ENCODE results near the gene DRC3.

DRC3 gene

DNA sequence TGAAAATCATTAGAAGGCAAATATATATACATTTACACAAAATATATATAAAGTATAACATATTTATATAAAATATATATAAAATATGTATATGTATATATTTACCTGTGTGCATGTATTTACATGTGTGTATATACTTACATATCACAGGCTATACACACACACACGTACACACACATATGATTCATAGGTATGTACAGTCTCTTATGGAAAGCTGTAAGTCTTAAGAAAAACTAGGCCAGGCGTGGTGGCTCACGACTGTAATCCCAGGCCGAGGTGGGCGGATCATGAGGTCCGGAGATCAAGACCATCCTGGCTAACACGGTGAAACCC is 15.1 kb upstream of the DRC3 start:
- TF ChIP-seq TAF1 (IDR thresholded peaks at IDR 0.05; ENCODE audit: borderline replicate concordance, low read depth, low read length), result no peak
- no peak for TF ChIP-seq POLR2A (IDR thresholded peaks at IDR 0.05; ENCODE audit: low read depth, low read length)
- TF ChIP-seq POLR2AphosphoS5 (IDR thresholded peaks at IDR 0.05; ENCODE audit: low read depth, low read length), result no peak
- FAIRE-seq (no peak), DNase-seq (ENCODE audit: insufficient read length) (no peak)

GRCh38 chr17:17958982-17959381 is 13.7 kb upstream of the DRC3 start:
- TF ChIP-seq POLR2A (IDR thresholded peaks at IDR 0.05; ENCODE audit: low read depth, low read length) (no peak), POLR2AphosphoS5 (IDR thresholded peaks at IDR 0.05; ENCODE audit: low read depth, low read length) (no peak), TAF1 (IDR thresholded peaks at IDR 0.05; ENCODE audit: borderline replicate concordance, low read depth, low read length) (no peak)
- DNase-seq (ENCODE audit: insufficient read length) (no peak), FAIRE-seq (peak; percentile 38)

GRCh38 chr17:17959520-17960361 is 12.9 kb upstream of the DRC3 start:
- DNase-seq (ENCODE audit: insufficient read length) (no peak), FAIRE-seq (peak; percentile 80)
- no peak for TF ChIP-seq TAF1 (IDR thresholded peaks at IDR 0.05; ENCODE audit: borderline replicate concordance, low read depth, low read length)
- TF ChIP-seq POLR2AphosphoS5 (IDR thresholded peaks at IDR 0.05; ENCODE audit: low read depth, low read length), result no peak
- TF ChIP-seq POLR2A (IDR thresholded peaks at IDR 0.05; ENCODE audit: low read depth, low read length), result no peak

DNA sequence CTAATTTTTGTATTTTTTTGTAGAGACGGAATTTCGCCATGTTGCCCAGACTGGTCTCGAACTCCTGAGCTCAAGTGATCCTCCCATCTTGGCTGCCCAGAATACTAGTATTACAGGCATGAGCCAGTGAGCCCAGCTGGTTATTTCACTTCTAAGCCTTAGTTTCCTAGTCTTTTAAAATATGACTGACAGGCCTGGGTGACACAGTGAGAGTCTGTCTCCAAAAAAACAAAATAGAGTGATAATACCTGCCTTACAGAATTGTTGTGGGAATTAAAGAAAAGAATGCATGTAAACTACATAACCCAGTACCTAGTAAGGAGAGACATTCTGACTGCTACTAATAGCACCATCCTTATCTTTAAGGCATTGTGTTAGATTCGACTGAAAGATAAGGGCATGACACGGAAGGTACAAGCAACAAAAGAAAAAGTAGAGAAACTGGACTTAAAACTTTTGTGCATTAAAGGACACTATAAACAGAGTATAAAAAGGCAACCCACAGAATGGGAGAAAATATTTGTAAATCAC is 12.1 kb upstream of the DRC3 start:
- no peak for FAIRE-seq
- TF ChIP-seq POLR2A (IDR thresholded peaks at IDR 0.05; ENCODE audit: low read depth, low read length) (no peak), POLR2AphosphoS5 (IDR thresholded peaks at IDR 0.05; ENCODE audit: low read depth, low read length) (no peak), TAF1 (IDR thresholded peaks at IDR 0.05; ENCODE audit: borderline replicate concordance, low read depth, low read length) (no peak)

GRCh38 chr17:17963066-17963465 is 9.6 kb upstream of the DRC3 start:
- no peak for FAIRE-seq
- DNase-seq (ENCODE audit: insufficient read length), result no peak
- no peak for TF ChIP-seq POLR2AphosphoS5 (IDR thresholded peaks at IDR 0.05; ENCODE audit: low read depth, low read length)
- TF ChIP-seq POLR2A (IDR thresholded peaks at IDR 0.05; ENCODE audit: low read depth, low read length), result no peak
- no peak for TF ChIP-seq TAF1 (IDR thresholded peaks at IDR 0.05; ENCODE audit: borderline replicate concordance, low read depth, low read length)

More for the DNA sequence above, 12.1 kb upstream of the DRC3 start:
- no peak for DNase-seq (ENCODE audit: insufficient read length)

DNA sequence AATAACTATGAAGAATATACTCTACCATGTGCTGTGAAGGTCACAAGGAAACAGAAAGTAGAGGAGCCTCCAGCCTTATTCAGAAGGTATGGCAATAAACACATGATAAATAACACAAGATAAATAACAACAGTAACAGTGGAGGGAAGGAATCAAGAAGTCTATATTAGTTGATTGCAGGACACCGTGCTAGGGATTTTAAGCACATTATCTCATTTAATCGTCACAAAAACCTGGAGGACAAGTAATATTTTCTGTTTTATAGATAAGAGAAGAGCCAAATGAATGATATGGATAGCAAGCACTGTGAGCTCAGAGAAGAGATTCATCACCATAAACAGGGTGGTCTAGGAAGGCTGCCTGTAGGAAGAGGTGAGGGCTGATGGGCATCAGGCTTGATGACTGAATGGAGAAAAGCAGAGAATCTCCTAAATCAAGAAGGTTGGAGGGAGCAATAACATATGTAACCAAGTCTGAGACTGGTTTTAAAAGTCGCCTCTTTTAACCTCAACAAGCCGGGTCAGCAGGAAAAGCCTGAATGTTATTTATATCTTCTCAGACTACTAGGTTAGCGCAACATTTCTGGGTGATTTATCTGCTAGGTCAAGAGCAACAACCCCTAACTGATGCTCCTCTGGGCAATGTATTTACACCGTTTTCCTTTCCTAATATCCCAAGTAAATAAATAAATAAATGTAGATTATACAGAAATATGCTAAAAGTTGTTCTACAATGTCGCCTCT is 8.8 kb upstream of the DRC3 start:
- FAIRE-seq, result no peak
- DNase-seq (ENCODE audit: insufficient read length), result no peak
- TF ChIP-seq POLR2AphosphoS5 (IDR thresholded peaks at IDR 0.05; ENCODE audit: low read depth, low read length) (no peak), TAF1 (IDR thresholded peaks at IDR 0.05; ENCODE audit: borderline replicate concordance, low read depth, low read length) (no peak), POLR2A (IDR thresholded peaks at IDR 0.05; ENCODE audit: low read depth, low read length) (no peak)

DNA sequence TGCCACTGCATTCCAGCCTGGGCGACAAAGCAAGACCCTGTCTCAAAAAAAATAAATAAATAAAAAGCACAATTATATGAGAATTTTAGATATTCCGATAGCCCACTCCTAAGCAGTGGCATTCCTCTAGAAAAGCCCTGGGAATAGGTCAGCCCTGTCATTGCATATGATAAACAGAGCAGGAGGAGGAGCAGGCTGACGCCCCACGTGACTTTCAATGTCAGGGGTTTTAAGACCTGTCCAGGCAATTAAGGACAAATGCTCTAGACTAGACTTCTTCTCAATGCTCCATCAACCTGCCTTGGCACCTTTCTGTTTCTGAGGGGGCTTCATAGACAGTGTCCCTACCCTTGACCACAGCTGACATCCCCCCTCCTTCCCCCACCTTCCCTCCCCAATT is 8.0 kb upstream of the DRC3 start:
- TF ChIP-seq POLR2A (IDR thresholded peaks at IDR 0.05; ENCODE audit: low read depth, low read length) (no peak), TAF1 (IDR thresholded peaks at IDR 0.05; ENCODE audit: borderline replicate concordance, low read depth, low read length) (no peak), POLR2AphosphoS5 (IDR thresholded peaks at IDR 0.05; ENCODE audit: low read depth, low read length) (no peak)

DNA sequence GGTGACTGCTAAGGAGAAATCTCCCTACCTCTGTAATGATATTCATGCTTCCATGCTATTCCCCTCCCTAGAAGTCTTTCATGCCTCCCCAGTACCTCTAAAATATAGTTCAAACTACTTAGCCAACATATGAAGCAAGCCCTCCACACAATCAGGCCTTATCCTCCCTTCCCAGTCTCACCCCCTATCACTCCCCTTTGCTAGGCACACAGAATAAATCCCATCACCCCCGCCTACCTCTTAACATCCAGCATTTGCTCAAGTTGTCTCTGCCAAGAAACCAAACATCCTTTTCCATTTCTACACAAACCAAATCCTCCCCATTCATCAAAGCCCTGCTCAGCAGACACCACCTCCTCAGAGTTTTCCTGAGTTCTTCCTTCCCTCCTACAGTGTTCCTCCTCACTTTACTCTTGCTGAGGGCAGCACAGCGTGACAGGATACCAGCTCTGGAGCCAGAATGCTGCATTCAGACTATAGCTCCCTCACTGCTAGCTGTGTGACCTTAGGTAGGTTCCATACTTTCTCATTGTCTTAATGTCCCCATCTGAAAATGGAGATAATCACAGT is 7.4 kb upstream of the DRC3 start:
- TF ChIP-seq POLR2AphosphoS5 (IDR thresholded peaks at IDR 0.05; ENCODE audit: low read depth, low read length), result no peak
- no peak for TF ChIP-seq TAF1 (IDR thresholded peaks at IDR 0.05; ENCODE audit: borderline replicate concordance, low read depth, low read length)
- no peak for TF ChIP-seq POLR2A (IDR thresholded peaks at IDR 0.05; ENCODE audit: low read depth, low read length)
- DNase-seq (ENCODE audit: insufficient read length) (no peak), FAIRE-seq (no peak)

More for the DNA sequence above, 8.0 kb upstream of the DRC3 start:
- no peak for FAIRE-seq
- no peak for DNase-seq (ENCODE audit: insufficient read length)

DNA sequence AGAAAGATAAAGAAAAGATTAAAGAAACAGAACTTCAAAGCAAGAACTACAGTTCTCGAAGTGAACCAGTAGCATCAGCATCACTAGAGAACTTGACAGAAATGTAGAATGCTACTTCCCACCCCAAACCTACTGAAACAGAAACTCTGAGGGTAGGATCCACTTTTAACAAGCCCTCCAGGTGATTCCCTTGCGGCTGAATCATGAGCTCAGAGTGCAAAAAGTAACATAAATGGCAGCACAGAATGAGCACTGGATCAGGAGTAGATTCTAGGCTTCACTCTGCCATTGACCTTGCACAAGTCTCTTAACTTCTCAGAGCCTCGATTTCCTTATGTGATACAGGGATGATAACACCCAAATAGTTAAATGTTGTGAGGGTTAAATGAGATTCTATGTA is 6.3 kb upstream of the DRC3 start:
- FAIRE-seq (peak; percentile 77), DNase-seq (ENCODE audit: insufficient read length) (no peak)
- TF ChIP-seq TAF1 (IDR thresholded peaks at IDR 0.05; ENCODE audit: borderline replicate concordance, low read depth, low read length), result no peak
- no peak for TF ChIP-seq POLR2A (IDR thresholded peaks at IDR 0.05; ENCODE audit: low read depth, low read length)
- TF ChIP-seq POLR2AphosphoS5 (IDR thresholded peaks at IDR 0.05; ENCODE audit: low read depth, low read length), result no peak

GRCh38 chr17:17970699-17971430 is 1.8 kb upstream of the DRC3 start:
- FAIRE-seq (no peak), DNase-seq (ENCODE audit: insufficient read length) (no peak)
- TF ChIP-seq POLR2A (IDR thresholded peaks at IDR 0.05; ENCODE audit: low read depth, low read length), result no peak
- TF ChIP-seq TAF1 (IDR thresholded peaks at IDR 0.05; ENCODE audit: borderline replicate concordance, low read depth, low read length), result no peak
- no peak for TF ChIP-seq POLR2AphosphoS5 (IDR thresholded peaks at IDR 0.05; ENCODE audit: low read depth, low read length)

Data from GM12892 (cell line).